GM21825 (cell line): ENCODE data around the gene ATF6B.
"Not testable (repeated sequence)": the region's sequence is repeated elsewhere in the genome, so short reads cannot be mapped to it uniquely, and the experiment has no call there.

Source experiments
- ATAC-seq: cut with Tn5 transposase; IDR thresholded peaks from one replicate; pipeline ENCODE4 v1.9.1; 2021; ENCODE audit warnings: mild to moderate bottlenecking, moderate library complexity; ENCODE audit not compliant: unreplicated experiment

The ATF6B gene

GRCh38 chr6:32108727-32109113 is 19.3 kb downstream of the ATF6B start:
- no peak for ATAC-seq

DNA sequence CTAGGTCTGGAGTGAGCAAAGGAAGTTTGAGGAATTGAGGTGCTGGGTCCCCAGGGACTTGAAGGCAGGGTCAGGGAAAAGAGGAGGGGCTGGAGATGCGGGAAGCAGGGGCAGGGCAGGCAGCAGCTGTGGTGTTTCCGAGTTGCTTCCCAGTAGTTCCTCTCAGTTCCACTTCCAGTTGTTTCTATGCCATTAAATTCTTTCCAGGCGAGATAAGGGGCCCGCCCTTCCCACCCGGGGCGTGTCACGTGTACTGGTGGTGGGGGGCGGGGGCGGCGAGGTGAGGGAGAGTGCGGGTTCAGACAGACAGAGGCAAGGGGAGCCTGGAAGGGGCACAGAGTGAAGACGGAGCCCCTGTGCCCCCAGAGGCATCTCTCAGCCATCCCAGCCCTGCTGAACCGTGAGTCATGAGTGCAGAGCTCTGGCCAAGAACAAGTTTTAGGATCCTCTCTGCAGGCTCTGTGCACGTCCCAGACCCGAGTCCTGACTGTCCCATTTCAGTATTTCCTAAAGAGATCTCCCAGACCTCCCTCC is 19.9 kb downstream of the ATF6B start:
- no peak for ATAC-seq

DNA sequence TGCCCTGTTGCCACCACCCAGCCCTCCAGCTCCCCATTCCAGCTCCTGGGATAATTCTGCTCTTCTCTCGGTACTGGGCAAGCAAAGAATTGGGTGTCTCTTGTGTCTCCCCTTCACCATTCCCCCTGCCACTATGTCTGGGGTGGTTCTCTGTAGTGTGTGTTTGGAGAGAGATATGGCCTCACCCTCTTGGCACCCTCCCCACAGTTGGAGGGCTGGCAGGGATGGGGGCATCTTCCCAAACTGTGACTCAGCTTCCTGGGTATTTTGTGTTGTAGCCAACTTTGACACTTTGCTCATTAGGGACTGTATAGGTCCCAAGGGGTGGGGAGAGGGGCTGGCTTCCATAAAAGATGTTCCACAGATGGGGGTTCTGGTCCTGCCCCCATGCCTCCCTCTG is 20.6 kb downstream of the ATF6B start:
- no peak for ATAC-seq

GRCh38 chr6:32105433-32105832 is 22.6 kb downstream of the ATF6B start:
- no peak for ATAC-seq

GRCh38 chr6:32102255-32102654 is 25.8 kb downstream of the ATF6B start:
- no peak for ATAC-seq

GRCh38 chr6:32100251-32100650 is 27.8 kb downstream of the ATF6B start:
- not testable (repeated sequence) for ATAC-seq

DNA sequence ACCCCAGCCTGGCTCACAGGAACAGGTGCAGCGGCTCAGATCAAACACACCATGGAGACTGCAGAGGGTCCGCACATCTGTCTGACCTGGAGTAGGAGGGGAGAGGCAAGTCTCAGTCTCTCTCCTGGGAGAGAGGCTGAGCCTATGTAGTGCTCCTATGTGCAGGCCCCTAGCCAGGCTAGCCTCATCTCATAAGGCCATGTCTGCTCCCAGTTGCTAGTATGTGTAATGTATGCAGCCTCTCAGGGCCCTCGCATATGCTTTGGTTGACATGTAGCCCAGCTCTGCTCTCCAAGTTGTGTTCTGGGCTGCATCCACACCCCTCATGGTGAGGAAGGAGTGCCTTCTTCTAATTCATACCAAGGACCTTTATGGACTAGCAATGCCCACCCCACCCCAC is 30.7 kb downstream of the ATF6B start:
- ATAC-seq, result no peak

DNA sequence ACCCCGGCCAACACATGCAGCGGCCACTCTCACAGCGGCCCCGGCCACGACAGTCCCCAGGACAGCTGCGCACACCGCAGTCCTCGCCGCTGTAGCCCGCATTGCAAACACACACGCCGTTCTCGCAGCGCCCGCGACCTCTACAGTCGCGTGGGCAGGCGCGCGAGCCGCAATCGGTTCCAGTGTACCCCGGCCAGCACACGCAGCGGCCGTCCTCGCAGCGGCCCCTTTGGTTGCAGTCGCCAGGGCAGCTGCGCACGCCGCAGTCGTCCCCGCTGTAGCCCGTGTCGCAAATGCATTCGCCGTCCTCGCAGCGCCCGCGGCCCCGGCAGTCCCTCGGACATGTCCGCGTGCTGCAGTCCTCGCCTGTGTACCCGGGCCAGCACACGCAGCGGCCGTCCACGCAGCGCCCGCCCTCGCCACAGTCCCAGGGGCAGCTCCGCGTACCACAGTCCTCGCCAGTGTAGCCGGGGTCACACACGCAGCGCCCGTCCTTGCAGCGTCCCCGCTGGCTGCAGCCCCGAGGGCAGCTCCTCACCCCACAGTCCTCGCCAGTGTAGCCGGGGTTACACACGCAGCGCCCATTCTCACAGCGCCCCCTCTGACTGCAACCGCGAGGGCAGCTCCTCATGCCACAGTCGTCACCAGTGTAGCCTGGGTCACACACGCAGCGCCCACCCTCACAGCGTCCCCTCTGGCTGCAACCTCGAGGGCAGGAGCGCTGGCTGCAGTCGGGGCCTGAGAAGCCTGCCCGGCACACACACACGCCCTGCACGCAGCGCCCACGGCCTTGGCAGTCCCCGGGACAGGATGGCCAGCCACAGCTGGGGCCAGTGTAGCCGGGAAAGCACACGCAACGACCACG is 31.4 kb downstream of the ATF6B start:
- ATAC-seq, result no peak

- ATAC-seq, result no peak
Measured at GRCh38 chr6:32096087-32096393, 32.0 kb downstream of the ATF6B start.

DNA sequence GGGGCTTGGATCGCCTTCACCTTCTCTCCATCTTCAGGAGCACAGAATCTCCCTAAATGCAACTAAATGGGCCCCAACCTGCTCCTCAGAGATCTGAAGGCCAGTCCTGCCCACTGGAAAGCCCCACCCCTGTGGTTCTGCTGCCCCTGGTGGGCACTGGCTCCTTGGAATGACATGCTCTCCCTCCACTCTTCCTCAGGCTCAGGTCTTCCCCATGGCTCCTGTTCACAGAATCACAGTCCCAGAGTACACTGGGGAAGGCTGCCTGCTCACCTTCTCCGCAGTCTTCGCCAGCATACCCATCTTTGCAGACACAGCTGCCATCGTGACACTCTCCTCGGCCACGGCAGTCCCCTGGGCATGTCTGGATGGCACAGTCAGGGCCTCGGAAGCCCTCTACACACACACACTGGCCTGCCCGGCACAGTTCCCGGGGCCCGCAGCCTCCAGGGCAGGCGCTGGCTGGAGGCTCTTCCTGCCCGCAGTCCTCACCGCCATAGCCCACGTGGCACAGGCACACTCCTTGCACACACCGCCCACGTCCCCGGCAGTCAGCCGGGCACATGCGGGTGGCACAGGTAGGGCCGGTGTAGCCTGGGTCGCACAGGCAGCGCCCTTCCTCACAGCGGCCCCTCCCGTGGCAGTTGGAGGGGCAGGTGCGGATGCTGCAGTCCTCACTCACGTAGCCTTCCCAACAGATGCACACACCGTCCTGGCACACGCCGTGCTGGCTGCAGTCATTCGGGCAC is 32.5 kb downstream of the ATF6B start:
- no peak for ATAC-seq

DNA sequence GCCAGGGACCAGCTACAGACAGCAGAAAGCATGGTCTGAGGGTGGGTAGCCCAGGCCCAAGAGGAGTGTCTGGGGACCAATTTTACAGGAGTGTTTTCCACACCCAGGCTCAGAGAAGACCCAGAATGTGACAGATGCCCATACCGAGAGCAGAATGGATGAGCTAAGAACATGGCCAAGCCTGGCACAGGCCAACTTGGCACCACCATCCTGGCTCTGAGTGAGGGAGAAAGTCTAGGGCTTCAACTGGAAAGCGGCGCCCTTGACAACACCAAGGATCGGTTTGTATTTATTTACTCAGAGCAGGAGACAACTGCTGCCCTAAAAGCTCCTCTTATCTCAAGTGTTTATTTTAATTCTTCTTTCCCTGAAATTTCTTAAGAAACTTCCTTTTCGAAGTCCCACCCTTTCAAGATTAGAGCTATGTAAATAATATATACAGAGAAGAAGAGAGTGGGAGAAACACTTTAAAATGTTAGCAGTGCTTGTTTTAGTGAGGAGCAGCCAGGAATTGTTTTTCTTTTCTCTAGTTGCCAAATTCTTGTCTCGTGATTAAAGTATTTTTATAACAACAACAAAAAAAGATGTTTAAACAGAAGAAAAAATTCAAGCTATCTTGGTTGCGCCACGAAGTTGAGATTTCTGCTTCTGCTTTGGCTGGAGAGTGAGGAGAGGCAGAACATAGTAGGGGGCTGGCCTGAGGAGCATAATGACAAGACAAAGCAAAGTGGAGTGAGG is 35.1 kb downstream of the ATF6B start:
- ATAC-seq, result no peak

DNA sequence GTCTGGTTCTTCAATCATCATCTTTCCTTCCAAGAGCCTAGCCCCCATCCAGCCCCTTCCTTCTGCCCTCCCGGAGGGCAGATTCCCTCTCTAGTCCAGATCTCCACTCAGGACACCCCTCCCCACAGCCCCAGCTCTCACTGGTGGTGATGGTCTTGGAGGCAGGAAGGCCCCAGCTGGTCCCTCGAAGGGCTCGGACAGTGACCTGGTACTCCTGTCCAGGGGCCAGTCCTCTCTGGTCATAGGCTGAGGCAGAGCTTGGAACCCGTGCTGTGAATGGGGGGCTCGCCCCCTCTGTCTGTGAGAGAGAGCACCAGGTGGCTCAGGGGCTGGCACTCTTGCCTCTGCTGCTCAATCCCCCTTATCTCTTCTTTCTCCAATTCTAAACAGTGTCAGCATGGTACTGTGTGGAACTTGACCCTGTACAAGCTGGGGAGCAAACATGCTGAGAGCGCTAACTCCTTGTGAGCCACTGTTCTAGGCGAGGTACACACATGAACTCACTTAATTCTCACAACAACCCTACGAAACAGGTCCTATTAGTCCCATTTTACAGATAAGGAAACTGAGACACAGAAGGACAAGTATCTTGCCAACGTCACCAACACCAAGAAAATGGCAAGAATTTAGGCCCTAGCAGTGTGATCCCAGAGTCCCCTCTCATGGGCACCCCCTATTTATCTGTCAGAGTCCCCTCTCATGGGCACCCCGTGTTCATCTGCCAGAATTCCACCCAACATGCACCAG is 38.8 kb downstream of the ATF6B start:
- ATAC-seq, result no peak

DNA sequence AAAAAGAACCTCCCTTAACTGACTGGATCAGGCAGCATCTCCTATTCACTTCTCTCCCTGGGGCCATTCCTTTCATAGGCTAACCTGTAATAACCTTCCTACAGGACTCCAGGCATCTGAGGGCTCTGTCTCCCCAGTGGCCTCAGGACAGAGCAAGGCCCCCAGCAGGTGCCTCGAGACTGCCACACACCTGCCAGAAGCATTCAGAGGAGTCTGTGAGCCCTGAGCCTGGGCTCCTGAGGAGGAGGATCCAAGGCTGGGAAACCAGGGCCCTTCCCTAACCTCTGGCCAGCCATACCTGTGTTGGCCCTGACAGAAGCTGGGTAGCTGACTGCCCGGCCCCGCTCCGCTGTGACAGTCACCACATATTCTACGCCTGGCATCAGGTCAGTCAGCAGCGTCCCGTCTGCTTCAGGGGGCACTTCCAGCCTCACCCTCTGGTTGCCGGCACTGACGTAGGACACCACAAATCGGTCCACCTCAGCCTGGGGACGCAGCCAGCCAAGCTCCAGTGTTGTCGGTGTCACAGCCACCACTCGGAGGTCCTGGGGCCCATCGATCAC is 39.5 kb downstream of the ATF6B start:
- ATAC-seq, result no peak

- ATAC-seq, result no peak
Measured at GRCh38 chr6:32087574-32088486, 40.2 kb downstream of the ATF6B start.

DNA sequence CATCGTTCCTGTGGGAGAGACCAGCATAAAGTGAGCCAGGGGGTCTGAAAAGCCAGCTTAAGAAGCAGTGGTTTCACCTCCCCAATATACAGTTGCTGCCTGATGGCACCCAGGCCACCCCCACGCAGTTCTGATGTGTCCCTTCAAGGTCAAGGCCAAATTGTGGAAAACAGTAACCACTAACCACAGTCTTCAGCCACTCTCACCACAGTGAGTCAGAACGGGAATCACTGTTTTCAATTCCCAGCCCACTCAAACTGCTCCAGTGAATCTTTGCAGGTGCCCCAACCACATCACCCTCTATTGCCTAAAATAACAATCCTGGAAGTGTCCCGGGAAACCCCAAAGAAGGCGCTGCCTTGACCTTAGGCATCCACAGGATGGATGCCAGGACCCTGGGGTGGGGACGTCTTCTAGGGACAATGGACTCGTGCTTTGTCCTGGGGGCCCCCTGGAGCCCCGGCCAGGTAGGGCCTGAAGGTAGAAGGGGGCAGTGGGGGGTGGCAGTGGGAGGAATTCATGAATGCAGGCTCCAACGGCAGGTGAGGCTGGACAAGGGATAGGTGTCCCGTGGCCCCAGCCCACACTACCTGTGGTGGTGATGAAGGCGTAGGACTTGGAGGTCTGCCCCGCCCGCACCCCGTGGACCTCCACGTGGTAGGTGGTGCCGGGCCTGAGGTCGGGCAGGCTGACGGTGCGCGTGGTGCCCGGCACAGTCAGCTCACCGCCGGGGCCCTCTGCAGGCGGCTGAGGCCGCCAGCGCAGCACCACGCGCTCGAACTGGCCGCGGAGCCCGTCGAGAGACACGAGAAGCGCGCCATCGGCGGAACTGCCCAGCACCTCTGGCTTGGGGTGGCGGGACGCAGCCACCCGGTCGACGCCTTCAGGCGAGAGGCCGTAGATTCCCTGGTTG is 41.1 kb downstream of the ATF6B start:
- no peak for ATAC-seq

GRCh38 chr6:32085759-32086459 is 42.1 kb downstream of the ATF6B start:
- ATAC-seq, result no peak

- ATAC-seq, result no peak
Measured at GRCh38 chr6:32084780-32085179, 43.3 kb downstream of the ATF6B start.
